K562 (cell line): Measurements from ENCODE around the gene KCND2. TPM values are rescaled to one million over a fixed set of nuclear protein-coding genes. Genes with fewer than 3 reads are reported as not detected.
A peak's percentile ranks its signal among the peaks of the same experiment; 100 is the strongest.

ENCODE experiments used
- ATAC-seq: fragments of 200-7000 bp; cut with Tn5 transposase; 3 replicates; pipeline ENCODE4 v1.9.1; 2020; ENCODE audit warnings: moderate library complexity
- BruUV-seq: library from RNA; stranded (reverse); fragments of 400-500 nt; replicated peaks from 2 replicates; lab custom pipeline; 2021; lab: Mats Ljungman, UMichigan
- CTCF ChIA-PET: fragments of 300-600 bp; formaldehyde crosslinking; extraction: SDS; loops from one replicate; lab custom pipeline; 2021; ENCODE audit warnings: low intra/inter-chr PET ratio; lab: Yijun Ruan, JAX
- POLR2A ChIA-PET: fragments of 300-600, 350-650 bp; sonication (Branson Sonifier 250); formaldehyde crosslinking; extraction: SDS; loops from one replicate; lab custom pipeline; 2021; ENCODE audit warnings: antibody characterized with exemption, inconsistent platforms; lab: Yijun Ruan, JAX
- DNase-seq, 4 experiments: peaks; one replicate each; pipeline versions ENCODE4 v3.0.0 to v3.0.0-alpha.2; 2011 to 2018; ENCODE audit warnings: low spot score in 3 of 4, mixed read lengths in 3 of 4; ENCODE audit errors: extremely low read depth in 1 of 4
- FAIRE-seq: peaks from 2 replicates; lab custom pipeline; 2011; peaks lifted over from hg19 to GRCh38; lab: Jason Lieb, UNC
- H2AFZ ChIP-seq: 2 replicates; pipeline ENCODE4 v1.6.0; 2011; ENCODE audit warnings: low read depth, low read length, control low read depth, inconsistent platforms
- H3K27ac ChIP-seq: fragments of 200-600 bp; 3 replicates; pipeline ENCODE4 v1.8.0; 2011; ENCODE audit warnings: low read depth, mild to moderate bottlenecking, control low read depth, inconsistent platforms, low read length, moderate library complexity, mixed read lengths; ENCODE audit errors: extremely low read depth
- H3K27me3 ChIP-seq, 2 experiments: fragments of 300-600 bp in 1 of 2; 2 replicates in 1 of 2; 3 replicates in 1 of 2; pipeline versions ENCODE4 v1.6.0 to v1.8.0; 2011; ENCODE audit warnings: inconsistent platforms in 2 of 2, low read length in 2 of 2, mild to moderate bottlenecking in 1 of 2, mixed read lengths in 1 of 2, moderate library complexity in 1 of 2; ENCODE audit not compliant: control insufficient read depth in 2 of 2, insufficient read depth in 2 of 2
- H3K36me3 ChIP-seq: fragments of 300-600 bp; 3 replicates; pipeline ENCODE4 v1.8.0; 2011; ENCODE audit warnings: mild to moderate bottlenecking, low read length, inconsistent platforms; ENCODE audit not compliant: control insufficient read depth, insufficient read depth
- H3K4me1 ChIP-seq, 2 experiments: fragments of 200-600 bp in 1 of 2; replicated peaks in 1 of 2; 2 replicates in 1 of 2; 3 replicates in 1 of 2; pipeline versions ENCODE4 v1.5.1 to v1.8.0; 2011; ENCODE audit warnings: inconsistent platforms in 2 of 2, low read length in 2 of 2, mild to moderate bottlenecking in 1 of 2, mixed read lengths in 1 of 2, moderate library complexity in 1 of 2; ENCODE audit not compliant: control insufficient read depth in 2 of 2, insufficient read depth in 2 of 2
- H3K4me2 ChIP-seq: 2 replicates; pipeline ENCODE4 v1.6.1; 2011; ENCODE audit warnings: low read length, control low read depth, inconsistent platforms, mixed read lengths; ENCODE audit not compliant: insufficient read depth
- H3K4me3 ChIP-seq: fragments of 200-600 bp; sonication (generic), shearing (Covaris generic); 2 replicates; pipeline ENCODE4 v1.5.1; 2016; ENCODE audit warnings: control low read depth, inconsistent platforms
- H3K79me2 ChIP-seq: fragments of 200-600 bp; 3 replicates; pipeline ENCODE4 v1.8.0; 2011; ENCODE audit warnings: low read length, inconsistent platforms; ENCODE audit not compliant: control insufficient read depth, insufficient read depth
- H3K9ac ChIP-seq, 2 experiments: 2 replicates each; pipeline versions ENCODE4 v1.6.0 to v1.6.1; 2011; ENCODE audit warnings: low read depth in 2 of 2, low read length in 2 of 2, control low read depth in 1 of 2, inconsistent platforms in 1 of 2, mild to moderate bottlenecking in 1 of 2, mixed read lengths in 1 of 2; ENCODE audit not compliant: insufficient read depth in 1 of 2
- H3K9me1 ChIP-seq: one replicate; pipeline ENCODE4 v1.6.0; 2011; ENCODE audit warnings: inconsistent platforms, mild to moderate bottlenecking, low read length, moderate library complexity; ENCODE audit not compliant: control insufficient read depth, insufficient read depth
- H3K9me3 ChIP-seq: replicated peaks from 2 replicates; pipeline ENCODE4 v1.5.1; 2011; ENCODE audit warnings: low read depth, low read length, inconsistent platforms; ENCODE audit not compliant: control insufficient read depth, insufficient read depth
- H4K20me1 ChIP-seq: replicated peaks from 2 replicates; pipeline ENCODE4 v1.6.1; 2011; ENCODE audit warnings: low read length, inconsistent platforms, mixed read lengths; ENCODE audit not compliant: control insufficient read depth, insufficient read depth
- ADNP ChIP-seq: fragments of 200-800 bp; sonication (Bioruptor generic); IDR thresholded peaks from 2 replicates; pipeline ENCODE4 v1.6.1; 2016; ENCODE audit warnings: missing genetic modification characterization, missing compliant biosample characterization
- CREM ChIP-seq: IDR thresholded peaks from 2 replicates; pipeline ENCODE4 v1.6.1; 2014; ENCODE audit warnings: antibody characterized with exemption, low read depth
- HSF4 ChIP-seq: fragments of 250-450 bp; sonication (Bioruptor Pico); IDR thresholded peaks from 2 replicates; pipeline ENCODE4 v2.1.2; 2022; ENCODE audit warnings: mild to moderate bottlenecking, moderate library complexity, borderline replicate concordance
- KLF1 ChIP-seq: fragments of 450-650 bp; IDR thresholded peaks from 2 replicates; pipeline ENCODE4 v1.6.1; 2016; ENCODE audit warnings: missing genetic modification characterization, missing compliant biosample characterization
- L3MBTL2 ChIP-seq: fragments of 450-650 bp; IDR thresholded peaks from 2 replicates; pipeline ENCODE4 v1.6.1; 2016; ENCODE audit warnings: mild to moderate bottlenecking, moderate library complexity
- RBM15 ChIP-seq: fragments of 200-400 bp; formaldehyde crosslinking; IDR thresholded peaks from 2 replicates; pipeline ENCODE4 v1.6.1; 2018; ENCODE audit warnings: mild to moderate bottlenecking, low read length, moderate library complexity; ENCODE audit not compliant: insufficient read depth
- RNF219 ChIP-seq: fragments of 250-450 bp; sonication (Bioruptor Pico); IDR thresholded peaks from 2 replicates; pipeline ENCODE4 v1.5.0; 2022; ENCODE audit warnings: mild to moderate bottlenecking
- ZBTB17 ChIP-seq: fragments of 450-650 bp; formaldehyde crosslinking; IDR thresholded peaks from 2 replicates; pipeline ENCODE4 v1.4.0; 2020; ENCODE audit warnings: mild to moderate bottlenecking
- WGBS: fragments of 100-300 bp; shearing (Covaris generic); methylation state at CpG from one replicate; pipeline ENCODE4 v1.1.6; 2016; ENCODE audit warnings: low coverage, mixed read lengths; ENCODE audit not compliant: insufficient coverage; ENCODE audit errors: missing lambda C conversion rate; 5-methylcytosine and 5-hydroxymethylcytosine counted together
- in situ Hi-C: fragments of 300-500 bp; cut with MboI; formaldehyde crosslinking; loops from 4 replicates; pipeline ENCODE4 v1.15.0; 2018; ENCODE audit warnings: inconsistent platforms, mixed read lengths
- intact Hi-C: fragments of 100-400 bp; cut with micrococcal nuclease; formaldehyde crosslinking; loops from 2 replicates; pipeline ENCODE4 v1.14.2; 2022
- polyA plus RNA-seq, 8 experiments: library from polyadenylated mRNA; depleted of rRNA in 4 of 8; stranded (reverse) in 5 of 8; unstranded in 3 of 8; fragments of >200 nt; fragmentation: Nextera tagmentation in 2 of 8; fragmentation: Illumina TruSeq in 1 of 8; extraction: Ambion mirVana in 2 of 8; extraction: Trizol in 1 of 8; gene quantifications; 2 replicates each; pipeline versions ENCODE4 v1.2.1 to v1.2.3, GENCODE V29; 2011 to 2014; ENCODE audit warnings: inconsistent platforms in 1 of 8, missing spikeins in 1 of 8
- total RNA-seq, 7 experiments: library from RNA; depleted of rRNA in 6 of 7; stranded (reverse); fragments of >200 nt in 6 of 7; fragmentation: Illumina TruSeq in 2 of 7; extraction: Trizol in 2 of 7; gene quantifications; 2 replicates each; pipeline versions ENCODE4 v1.2.1 to v1.2.3, GENCODE V29; 2011 to 2021; ENCODE audit warnings: low replicate concordance in 1 of 7

KCND2 gene
- total and polyA plus RNA-seq, 9 of the 15 experiments (the other 6 are each of a cell fraction or from before 2014, with no cell fraction given): 0.03 to 0.12 TPM; not detected in 7

GRCh38 chr7:120797026-120797645, 524.2 kb downstream of the KCND2 start:
- CTCF ChIA-PET: no interaction called here
- no TSS peak for BruUV-seq
- intact Hi-C loops: no loop called here

More at GRCh38 chr7:120797026-120797645, 524.2 kb downstream of the KCND2 start:
- no peak for TF ChIP-seq CREM
- TF ChIP-seq ZBTB17 (CRISPR knock-in tag): no peak
- no peak for TF ChIP-seq RNF219 (CRISPR knock-in tag)
- no peak for TF ChIP-seq ADNP
- no peak for TF ChIP-seq HSF4 (CRISPR knock-in tag)
- TF ChIP-seq KLF1 (tag): no peak
- no peak for TF ChIP-seq RBM15
- TF ChIP-seq L3MBTL2: peak; percentile 26; the same call in 1 of the 2 replicates
- peak; percentile 9; the same call in 1 of the 3 replicates for ATAC-seq
- H3K4me2 ChIP-seq: no peak overlapping the region
- in situ Hi-C loops: loop anchor here (10.0 to 25.0 kb wide), 2 partner anchors 518 to 740 kb away; no protein-coding TSS in a partner anchor
- H3K4me3 ChIP-seq: no peak overlapping the region
- H3K9me3 ChIP-seq: no peaks in the 10 kb centered on the region
- no peak for FAIRE-seq
- H3K4me1 ChIP-seq: no peaks in the 10 kb centered on the region; a peak in 1 of 5 replicates
- H3K9ac ChIP-seq: no peak overlapping the region
- no peak overlapping the region for H3K27ac ChIP-seq
- H4K20me1 ChIP-seq: no peaks in the 10 kb centered on the region
- DNase-seq: no peak
- no peak overlapping the region for H2AFZ ChIP-seq
- H3K79me2 ChIP-seq: no peaks in the 10 kb centered on the region
- no peaks in the 10 kb centered on the region for H3K9me1 ChIP-seq
- no peaks in the 10 kb centered on the region for H3K36me3 ChIP-seq
- H3K27me3 ChIP-seq: 0 out of 5 replicates have a peak, but pooled peaks cover 0 to 3% of the 10 kb centered on the region in 2 experiments
- POLR2A ChIA-PET: interaction anchor here (1.1 kb wide), 1 partner anchor 12 kb away, joined by 3 read pairs; no protein-coding TSS in a partner anchor
- 12% methylated on average over 7 of the region's 7 CpGs for WGBS
